MM.1S (cell line): Measurements from ENCODE around the gene DOCK11.

Experiments
- DNase-seq: peaks from one replicate; pipeline ENCODE4 v3.0.0-alpha.2; 2015
- H2AFZ ChIP-seq: fragments of 300-600 bp; sonication (generic); 2 replicates; pipeline ENCODE4 v1.6.0; 2016; ENCODE audit warnings: antibody characterized with exemption, low read length
- H3F3A ChIP-seq: fragments of 300-600 bp; sonication (generic); 2 replicates; pipeline ENCODE4 v1.6.1; 2016; ENCODE audit warnings: mild to moderate bottlenecking, antibody characterized with exemption, low read length, moderate library complexity, mixed read lengths; ENCODE audit not compliant: insufficient read depth
- H3K27ac ChIP-seq: fragments of 300-600 bp; sonication (generic); 2 replicates; pipeline ENCODE4 v1.5.1; 2016; ENCODE audit warnings: mild to moderate bottlenecking, low read length
- H3K27me3 ChIP-seq: fragments of 300-600 bp; sonication (generic); replicated peaks from 2 replicates; pipeline ENCODE4 v1.6.0; 2016; ENCODE audit warnings: low read length; ENCODE audit not compliant: insufficient read depth
- H3K36me3 ChIP-seq: fragments of 300-600 bp; sonication (generic); replicated peaks from 2 replicates; pipeline ENCODE4 v1.6.1; 2016; ENCODE audit warnings: mild to moderate bottlenecking, low read length, mixed read lengths; ENCODE audit not compliant: insufficient read depth
- H3K4me1 ChIP-seq: fragments of 300-600 bp; sonication (generic); 2 replicates; pipeline ENCODE4 v1.6.1; 2016; ENCODE audit warnings: low read length, mixed read lengths
- H3K4me2 ChIP-seq: fragments of 300-600 bp; sonication (generic); 2 replicates; pipeline ENCODE4 v1.6.0; 2016; ENCODE audit warnings: low read depth, low read length
- H3K4me3 ChIP-seq: fragments of 300-600 bp; sonication (generic); 2 replicates; pipeline ENCODE4 v1.5.1; 2016; ENCODE audit warnings: low read length, mixed read lengths
- H3K79me2 ChIP-seq: fragments of 300-600 bp; sonication (generic); 2 replicates; pipeline ENCODE4 v1.6.1; 2016; ENCODE audit warnings: mixed run types, low read length, mixed read lengths
- H3K9ac ChIP-seq: fragments of 300-600 bp; sonication (generic); 2 replicates; pipeline ENCODE4 v1.6.1; 2016; ENCODE audit warnings: low read length, mixed read lengths
- H3K9me2 ChIP-seq: fragments of 300-600 bp; sonication (generic); replicated peaks from 2 replicates; pipeline ENCODE4 v1.6.1; 2016; ENCODE audit warnings: mild to moderate bottlenecking, low read length, mixed read lengths; ENCODE audit not compliant: insufficient read depth
- H3K9me3 ChIP-seq: fragments of 300-600 bp; sonication (generic); replicated peaks from 2 replicates; pipeline ENCODE4 v1.6.1; 2016; ENCODE audit warnings: mild to moderate bottlenecking, low read length, mixed read lengths; ENCODE audit not compliant: insufficient read depth
- H4K20me1 ChIP-seq: fragments of 300-600 bp; sonication (generic); 2 replicates; pipeline ENCODE4 v1.6.1; 2016; ENCODE audit warnings: mild to moderate bottlenecking, low read length, moderate library complexity, mixed read lengths; ENCODE audit not compliant: insufficient read depth
- EZH2 ChIP-seq: fragments of 300-600 bp; sonication (generic); optimal IDR thresholded peaks from 2 replicates; pipeline ENCODE3; 2017; ENCODE audit warnings: low read depth, mild to moderate bottlenecking, antibody characterized with exemption, low read length, mixed read lengths
- EZH2phosphoT487 ChIP-seq: fragments of 300-600 bp; sonication (generic); IDR thresholded peaks from 2 replicates; pipeline ENCODE4 v1.6.1; 2018; ENCODE audit warnings: antibody characterized with exemption, low read length
- TF ChIP-seq, protein P1 (sequence below): fragments of 300-600 bp; sonication (generic); IDR thresholded peaks from 2 replicates; pipeline ENCODE4 v1.5.1; 2016; ENCODE audit warnings: antibody characterized with exemption, low read length, mixed read lengths

The DOCK11 gene

DNA sequence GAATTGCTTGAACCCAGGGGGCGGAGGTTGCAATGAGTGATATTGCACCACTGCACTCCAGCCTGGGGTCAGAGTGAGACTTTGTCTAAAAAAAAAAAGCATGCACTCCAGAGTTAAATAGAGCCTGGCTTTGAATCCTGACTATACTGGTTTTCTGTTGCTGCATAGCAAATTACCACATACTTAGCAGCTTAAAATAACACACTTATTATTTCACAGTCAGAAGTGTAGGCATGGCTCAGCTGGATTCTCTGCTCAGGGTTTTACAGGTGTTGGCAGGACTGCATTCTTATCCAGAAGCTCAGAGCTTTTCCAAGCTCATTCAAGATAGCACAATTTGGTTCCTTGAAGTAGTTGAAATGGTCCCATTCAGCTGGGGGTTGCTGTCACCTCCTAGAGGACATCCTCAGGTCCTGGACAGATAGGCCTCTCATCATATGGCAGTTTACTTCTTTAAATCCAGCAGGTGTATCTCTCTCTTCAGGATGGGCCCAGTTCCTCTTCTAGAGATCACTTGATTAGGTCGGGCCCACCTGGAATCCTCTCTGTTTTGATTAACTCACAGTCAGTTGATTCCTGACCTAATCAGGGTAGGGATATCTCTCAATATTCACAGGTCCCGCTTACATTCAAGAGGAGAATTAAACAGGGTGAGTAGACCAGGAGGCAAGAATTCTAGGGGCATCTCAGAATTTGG lies 26.8 kb downstream of the DOCK11 start:
- DNase-seq, result no peak
- Histone ChIP-seq H4K20me1 (no peaks in the 10 kb centered on the region), H3K9me2 (no peaks in the 10 kb centered on the region), H3K4me1 (no peaks in the 10 kb centered on the region), H3F3A (no peaks in the 10 kb centered on the region), H3K27me3 (no peaks in the 10 kb centered on the region), H3K9me3 (no peaks in the 10 kb centered on the region), H3K27ac (no peak overlapping the region), H3K9ac (no peak overlapping the region), H3K36me3 (no peaks in the 10 kb centered on the region), H3K4me3 (no peak overlapping the region), H3K4me2 (no peak overlapping the region), H2AFZ (no peak overlapping the region), H3K79me2 (no peaks in the 10 kb centered on the region)
- TF ChIP-seq, protein P1, sequence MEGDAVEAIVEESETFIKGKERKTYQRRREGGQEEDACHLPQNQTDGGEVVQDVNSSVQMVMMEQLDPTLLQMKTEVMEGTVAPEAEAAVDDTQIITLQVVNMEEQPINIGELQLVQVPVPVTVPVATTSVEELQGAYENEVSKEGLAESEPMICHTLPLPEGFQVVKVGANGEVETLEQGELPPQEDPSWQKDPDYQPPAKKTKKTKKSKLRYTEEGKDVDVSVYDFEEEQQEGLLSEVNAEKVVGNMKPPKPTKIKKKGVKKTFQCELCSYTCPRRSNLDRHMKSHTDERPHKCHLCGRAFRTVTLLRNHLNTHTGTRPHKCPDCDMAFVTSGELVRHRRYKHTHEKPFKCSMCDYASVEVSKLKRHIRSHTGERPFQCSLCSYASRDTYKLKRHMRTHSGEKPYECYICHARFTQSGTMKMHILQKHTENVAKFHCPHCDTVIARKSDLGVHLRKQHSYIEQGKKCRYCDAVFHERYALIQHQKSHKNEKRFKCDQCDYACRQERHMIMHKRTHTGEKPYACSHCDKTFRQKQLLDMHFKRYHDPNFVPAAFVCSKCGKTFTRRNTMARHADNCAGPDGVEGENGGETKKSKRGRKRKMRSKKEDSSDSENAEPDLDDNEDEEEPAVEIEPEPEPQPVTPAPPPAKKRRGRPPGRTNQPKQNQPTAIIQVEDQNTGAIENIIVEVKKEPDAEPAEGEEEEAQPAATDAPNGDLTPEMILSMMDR, result no peak
- TF ChIP-seq EZH2phosphoT487 (no peak), EZH2 (no peak)

DNA sequence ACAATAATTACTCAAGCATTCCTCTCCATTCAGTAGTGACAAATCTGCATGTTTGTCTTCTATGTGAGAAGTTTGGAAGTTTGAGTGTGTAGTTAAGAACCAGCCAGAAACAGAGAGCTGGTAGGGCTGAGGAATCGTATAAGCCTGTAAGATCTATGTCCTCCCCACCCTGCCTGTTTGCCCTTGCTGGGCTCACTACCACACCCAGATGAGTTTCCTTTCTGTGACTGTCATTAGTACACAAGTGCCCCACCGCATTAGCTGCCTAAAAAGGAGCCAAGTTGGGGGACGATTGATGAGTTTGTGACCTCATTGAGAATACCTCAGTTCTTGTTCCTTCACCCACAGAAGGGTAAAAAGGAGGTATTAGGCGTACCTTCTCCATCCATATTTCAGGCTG lies 28.3 kb downstream of the DOCK11 start:
- H3K36me3 ChIP-seq, result no peaks in the 10 kb centered on the region
- no peaks in the 10 kb centered on the region for H3K27me3 ChIP-seq
- no peaks in the 10 kb centered on the region for H3K9me2 ChIP-seq
- H4K20me1 ChIP-seq, result no peaks in the 10 kb centered on the region
- no peak overlapping the region for H3K27ac ChIP-seq
- H3K9me3 ChIP-seq, result no peaks in the 10 kb centered on the region
- H3K79me2 ChIP-seq, result no peaks in the 10 kb centered on the region
- no peaks in the 10 kb centered on the region for H3F3A ChIP-seq
- no peak for DNase-seq
- TF ChIP-seq EZH2phosphoT487 (no peak), EZH2 (no peak)
- H3K4me1 ChIP-seq, result 0 out of 2 replicates have a peak, but pooled peaks cover 5% of the 10 kb centered on the region
- H3K9ac ChIP-seq, result no peak overlapping the region
- H3K4me3 ChIP-seq, result no peak overlapping the region
- no peak overlapping the region for H2AFZ ChIP-seq
- H3K4me2 ChIP-seq, result no peak overlapping the region

DNA sequence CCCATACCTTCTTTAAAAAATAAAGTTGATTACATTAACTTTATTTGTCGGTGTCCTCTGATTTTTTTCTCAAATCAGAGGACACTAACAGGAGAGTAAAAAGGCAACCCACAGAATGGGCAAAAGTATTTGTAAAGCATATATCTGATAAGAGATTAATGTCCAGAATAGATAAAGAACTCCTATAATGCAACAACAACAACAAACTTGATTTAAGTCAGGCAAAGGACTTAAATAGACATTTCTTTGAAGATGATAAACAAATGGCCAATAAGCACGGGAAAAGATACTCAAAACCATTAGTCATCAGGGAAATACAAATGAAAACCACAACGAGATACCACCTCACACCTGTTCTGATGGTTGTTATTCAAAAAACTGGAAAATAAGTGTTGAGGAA lies 28.7 kb downstream of the DOCK11 start:
- no peak for DNase-seq
- H3K27me3 ChIP-seq, result no peaks in the 10 kb centered on the region
- TF ChIP-seq EZH2phosphoT487 (no peak), EZH2 (no peak)

DNA sequence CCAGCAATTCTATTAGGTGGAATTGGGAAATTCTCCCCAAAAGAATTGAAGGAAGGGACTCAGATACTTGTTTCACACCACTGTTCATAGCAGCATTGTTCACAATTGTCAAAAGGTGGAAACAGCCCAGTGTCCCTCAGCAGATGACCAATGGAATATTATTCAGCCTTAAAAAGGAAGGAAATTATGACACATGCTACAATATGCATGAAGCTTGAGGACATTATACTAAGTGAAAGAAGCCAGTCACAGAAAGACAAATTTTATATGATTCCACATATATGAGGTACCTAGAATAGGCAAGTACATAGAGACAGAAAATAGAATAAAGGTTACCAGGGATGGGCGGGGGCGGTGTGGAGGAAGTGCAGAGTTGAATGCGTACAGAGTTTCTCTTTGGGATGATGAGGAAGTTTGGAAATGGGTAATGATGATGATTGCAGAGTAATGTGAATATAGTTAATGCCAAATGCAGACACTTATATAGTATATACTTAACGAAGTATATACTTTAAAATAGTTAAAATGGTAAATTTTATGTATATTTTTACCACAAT lies 29.6 kb downstream of the DOCK11 start:
- no peaks in the 10 kb centered on the region for H3F3A ChIP-seq
- H3K36me3 ChIP-seq, result no peaks in the 10 kb centered on the region
- no peak for DNase-seq
- H3K27me3 ChIP-seq, result no peaks in the 10 kb centered on the region
- 0 out of 2 replicates have a peak, but pooled peaks cover 5% of the 10 kb centered on the region for H3K4me1 ChIP-seq
- no peak overlapping the region for H3K4me3 ChIP-seq
- no peaks in the 10 kb centered on the region for H3K9me2 ChIP-seq
- no peaks in the 10 kb centered on the region for H3K9me3 ChIP-seq
- no peaks in the 10 kb centered on the region for H3K79me2 ChIP-seq
- no peak overlapping the region for H3K27ac ChIP-seq
- H3K4me2 ChIP-seq, result no peak overlapping the region
- H3K9ac ChIP-seq, result no peak overlapping the region
- TF ChIP-seq EZH2 (no peak), EZH2phosphoT487 (no peak)
- TF ChIP-seq, protein P1, result no peak
- H4K20me1 ChIP-seq, result no peaks in the 10 kb centered on the region
- no peak overlapping the region for H2AFZ ChIP-seq

More for the DNA sequence above, 28.7 kb downstream of the DOCK11 start:
- Histone ChIP-seq H4K20me1 (no peaks in the 10 kb centered on the region), H3K79me2 (no peaks in the 10 kb centered on the region), H3K9me3 (no peaks in the 10 kb centered on the region), H3K9ac (no peak overlapping the region), H3K4me3 (no peak overlapping the region), H3F3A (no peaks in the 10 kb centered on the region), H3K4me2 (no peak overlapping the region), H3K9me2 (no peaks in the 10 kb centered on the region), H2AFZ (no peak overlapping the region), H3K4me1 (0 out of 2 replicates have a peak, but pooled peaks cover 5% of the 10 kb centered on the region), H3K36me3 (no peaks in the 10 kb centered on the region), H3K27ac (no peak overlapping the region)
